CD4-positive, alpha-beta memory T cell (primary cell): Measurements from ENCODE around the gene GET4. TPM values are rescaled to one million over a fixed set of nuclear protein-coding genes. Genes with fewer than 3 reads are reported as not detected.
A peak's percentile ranks its signal among the peaks of the same experiment; 100 is the strongest.

ENCODE experiments used
- CTCF ChIA-PET: fragments of 350-600 bp; sonication (Branson Sonifier 250); formaldehyde crosslinking; loops from one replicate; lab custom pipeline; 2021; ENCODE audit warnings: inconsistent platforms; ENCODE audit not compliant: partially characterized antibody; lab: Charles Lee
- POLR2A ChIA-PET: fragments of 350-600 bp; sonication (Branson Sonifier 250); formaldehyde crosslinking; loops from one replicate; lab custom pipeline; 2021; ENCODE audit not compliant: partially characterized antibody; lab: Charles Lee
- DNase-seq, 5 donors: peaks; one replicate each; pipeline versions ENCODE4 v3.0.0 to v3.0.0-alpha.2; 2020 to 2022; ENCODE audit warnings: mixed read lengths in 1 of 5
- H3K27ac ChIP-seq: one replicate; pipeline ENCODE4 v1.7.0; 2013; ENCODE audit warnings: low read depth, low read length
- H3K27me3 ChIP-seq: 2 replicates; pipeline ENCODE4 v1.7.0; 2013; ENCODE audit warnings: mild to moderate bottlenecking, low read length, moderate library complexity; ENCODE audit not compliant: insufficient read depth
- H3K36me3 ChIP-seq: 2 replicates; pipeline ENCODE4 v1.7.0; 2013; ENCODE audit warnings: mild to moderate bottlenecking, low read length, moderate library complexity; ENCODE audit not compliant: insufficient read depth
- H3K4me1 ChIP-seq: 2 replicates; pipeline ENCODE4 v1.7.0; 2013; ENCODE audit warnings: mild to moderate bottlenecking, low read length, moderate library complexity; ENCODE audit not compliant: insufficient read depth
- H3K4me3 ChIP-seq, 2 donors: one replicate each; pipeline ENCODE4 v1.7.0; 2013; ENCODE audit warnings: low read length in 2 of 2, mild to moderate bottlenecking in 1 of 2
- H3K9me3 ChIP-seq, 2 donors: one replicate each; pipeline ENCODE4 v1.7.0; 2013; ENCODE audit warnings: low read length in 2 of 2, control low read depth in 1 of 2; ENCODE audit not compliant: control insufficient read depth in 1 of 2
- H3K27ac Mint-ChIP-seq, 7 donors: one replicate each; pipeline ENCODE4 v1.8.0; 2020 to 2021; ENCODE audit warnings: mixed read lengths in 7 of 7, mild to moderate bottlenecking in 6 of 7, inconsistent platforms in 3 of 7, moderate library complexity in 3 of 7
- H3K27me3 Mint-ChIP-seq, 2 donors: one replicate each; pipeline ENCODE4 v1.8.0; 2020 to 2021; ENCODE audit warnings: mixed read lengths in 2 of 2
- H3K36me3 Mint-ChIP-seq, 2 donors: one replicate each; pipeline ENCODE4 v1.8.0; 2020 to 2021; ENCODE audit warnings: mixed read lengths in 2 of 2, inconsistent platforms in 1 of 2, mild to moderate bottlenecking in 1 of 2
- H3K4me1 Mint-ChIP-seq, 4 donors: one replicate each; pipeline ENCODE4 v1.8.0; 2020 to 2021; ENCODE audit warnings: mixed read lengths in 4 of 4, mild to moderate bottlenecking in 1 of 4
- H3K4me3 Mint-ChIP-seq, 8 donors: one replicate each; pipeline ENCODE4 v1.8.0; 2020 to 2021; ENCODE audit warnings: mixed read lengths in 8 of 8, mild to moderate bottlenecking in 7 of 8, moderate library complexity in 6 of 8, inconsistent platforms in 3 of 8
- H3K9me3 Mint-ChIP-seq, 8 donors: one replicate each; pipeline ENCODE4 v1.8.0; 2020 to 2021; ENCODE audit warnings: mixed read lengths in 8 of 8, mild to moderate bottlenecking in 5 of 8, inconsistent platforms in 3 of 8, moderate library complexity in 1 of 8
- intact Hi-C: fragments of 100-400 bp; cut with micrococcal nuclease; formaldehyde crosslinking; loops from one replicate; pipeline ENCODE4 v1.15.1; 2023
- polyA plus RNA-seq, 2 donors: library from polyadenylated mRNA; unstranded; fragments of 300-500 nt; fragmentation: Illumina TruSeq; gene quantifications; one replicate each; pipeline ENCODE4 v1.2.3, GENCODE V29; 2021
- total RNA-seq, 2 experiments: library from RNA; stranded (reverse); gene quantifications; one replicate each; pipeline ENCODE4 v1.2.3, GENCODE V29; 2021

Gene GET4
- total and polyA plus RNA-seq, 4 experiments from 2014 or later, result 22.0 to 51.6 (median 38.1) TPM

DNA sequence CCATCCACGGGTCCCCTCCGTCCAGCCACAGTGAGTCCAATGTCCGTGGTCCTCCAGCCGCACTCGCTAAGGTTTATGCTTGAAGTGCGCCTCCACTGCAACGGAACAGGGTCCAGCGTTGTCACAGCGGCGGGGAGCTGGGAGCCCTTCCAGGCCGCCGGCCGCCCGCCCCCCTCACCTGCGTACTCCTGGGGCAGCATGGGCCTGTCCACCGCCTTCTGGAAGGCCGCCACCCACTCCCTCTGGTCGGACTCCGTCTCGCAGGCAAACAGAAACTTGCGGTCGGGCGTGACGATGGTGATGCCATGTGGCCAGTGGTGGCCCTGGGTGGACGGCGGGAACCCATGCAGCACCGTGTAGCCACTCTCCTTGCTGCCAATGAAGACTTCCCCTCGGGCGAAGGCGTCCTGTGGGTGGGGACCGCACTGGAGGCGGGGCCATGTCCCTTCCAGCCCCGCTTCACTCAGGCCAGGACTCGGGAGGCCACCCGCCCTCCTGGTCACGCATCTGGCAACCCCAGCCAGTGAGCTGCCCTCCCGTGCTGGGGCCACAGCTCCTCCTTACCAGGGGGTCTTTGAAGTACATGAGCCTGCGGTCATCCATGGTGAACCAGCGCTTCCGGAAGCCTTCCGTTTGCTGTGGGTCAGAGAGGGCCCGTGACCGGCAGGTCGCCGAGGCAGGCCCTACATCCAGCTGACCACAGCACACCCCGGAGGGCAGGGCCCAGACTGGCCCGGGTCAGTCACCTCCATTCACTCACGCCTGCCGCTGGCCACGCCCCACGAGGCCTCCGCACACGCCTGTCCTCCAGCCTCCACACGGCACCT lies 22.7 kb downstream of the GET4 start:
- Mint-ChIP-seq H3K27ac (no peak overlapping the region), H3K27me3 (peaks cover 0 to 3% of the 10 kb centered on the region in 2 donors), H3K36me3 (peaks cover 20 to 23% of the 10 kb centered on the region in 2 donors), H3K4me3 (no peak overlapping the region), H3K4me1 (peaks cover 0 to 2% (median 0%) of the 10 kb centered on the region in 4 donors), H3K9me3 (peaks cover 0 to 1% (median 0%) of the 10 kb centered on the region in 8 donors)
- ChIA-PET CTCF (no interaction called here), POLR2A (interaction anchor here (0.6 kb wide), 1 partner anchor 19 kb away, joined by 3 read pairs; no protein-coding TSS in a partner anchor)
- H3K27me3 ChIP-seq, result no peaks in the 10 kb centered on the region
- peaks cover 13% of the 10 kb centered on the region for H3K36me3 ChIP-seq
- no peak overlapping the region for H3K4me3 ChIP-seq
- intact Hi-C loops, result no loop called here
- H3K9me3 ChIP-seq, result no peaks in the 10 kb centered on the region
- DNase-seq, result peak in 1 of 5 donors; percentile 35
- H3K27ac ChIP-seq, result no peak overlapping the region
- peaks cover 3% of the 10 kb centered on the region for H3K4me1 ChIP-seq

DNA sequence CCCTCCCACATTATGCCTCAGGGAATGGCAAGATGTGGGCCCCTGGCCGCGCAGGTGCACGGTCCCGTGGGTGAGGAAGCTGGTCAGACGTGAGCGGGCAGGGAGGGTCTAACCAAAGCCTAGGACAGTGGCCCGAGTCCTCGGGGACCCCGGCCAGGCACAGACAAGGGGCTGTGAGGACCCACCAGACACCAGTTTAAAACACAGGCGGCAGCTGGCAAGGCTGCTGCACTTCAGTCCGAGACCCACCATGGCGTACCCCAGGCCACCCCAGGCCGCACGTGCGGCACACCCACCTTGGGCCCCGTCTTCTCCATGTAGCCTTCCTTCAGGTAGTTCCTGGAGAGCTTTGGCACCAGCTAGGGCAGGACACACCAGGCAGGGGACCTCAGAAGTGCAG lies 23.5 kb downstream of the GET4 start:
- peaks cover 0 to 3% of the 10 kb centered on the region in 2 donors for H3K27me3 Mint-ChIP-seq
- peaks cover 0 to 2% (median 0%) of the 10 kb centered on the region in 4 donors for H3K4me1 Mint-ChIP-seq
- Histone ChIP-seq H3K36me3 (peaks cover 12% of the 10 kb centered on the region), H3K4me3 (no peak overlapping the region), H3K9me3 (no peaks in the 10 kb centered on the region), H3K4me1 (peaks cover 3% of the 10 kb centered on the region), H3K27ac (no peak overlapping the region), H3K27me3 (no peaks in the 10 kb centered on the region)
- ChIA-PET POLR2A (interaction anchor here (1.4 to 2.0 kb wide), 2 partner anchors 8 to 23 kb away, joined by 3 to 5 read pairs; no protein-coding TSS in a partner anchor), CTCF (no interaction called here)
- peaks cover 0 to 1% (median 0%) of the 10 kb centered on the region in 8 donors for H3K9me3 Mint-ChIP-seq
- H3K4me3 Mint-ChIP-seq, result no peak overlapping the region
- peaks cover 15 to 20% of the 10 kb centered on the region in 2 donors for H3K36me3 Mint-ChIP-seq
- intact Hi-C loops, result no loop called here
- peak in 1 of 5 donors; percentile 27 for DNase-seq
- H3K27ac Mint-ChIP-seq, result peak overlapping the region in 1 of 7 donors; percentile 31

DNA sequence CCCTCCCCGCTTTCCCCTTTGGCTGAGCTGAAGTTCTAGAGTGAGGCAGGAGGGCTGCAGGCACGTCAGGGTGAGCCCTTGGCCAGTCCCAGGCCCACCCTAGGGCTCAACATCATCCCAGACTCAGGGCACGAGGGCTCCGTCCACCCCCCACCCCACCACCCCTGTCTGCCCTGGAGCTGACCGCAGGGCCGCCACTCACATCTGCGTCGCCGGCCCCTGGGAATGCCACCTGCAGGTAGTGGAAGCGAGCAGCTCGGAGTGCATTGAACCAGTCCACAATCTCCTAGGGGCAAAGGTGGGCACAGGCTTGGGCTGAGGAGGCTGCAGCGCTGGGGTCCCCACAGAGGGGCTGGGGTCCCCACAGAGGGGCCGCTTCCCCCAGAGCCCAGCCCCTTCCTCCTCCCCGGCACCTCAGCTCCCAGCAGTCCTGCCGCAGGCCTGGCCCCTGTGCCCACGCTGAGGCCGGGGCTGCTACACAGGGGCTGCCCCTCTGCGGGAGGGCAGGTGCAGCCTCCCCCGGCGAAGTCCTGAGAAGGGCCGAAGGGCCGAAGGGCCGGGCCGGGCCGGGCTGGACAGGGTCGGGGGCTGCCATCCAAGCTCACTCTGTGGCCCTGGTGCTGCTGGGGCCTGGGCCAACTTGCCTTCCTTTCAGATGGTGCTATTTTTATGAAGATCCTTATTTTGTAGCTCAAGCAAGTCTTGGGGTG lies 24.1 kb downstream of the GET4 start:
- H3K4me3 Mint-ChIP-seq, result no peak overlapping the region
- H3K4me3 ChIP-seq, result no peak overlapping the region
- H3K36me3 Mint-ChIP-seq, result peaks cover 11 to 15% of the 10 kb centered on the region in 2 donors
- no peak for DNase-seq
- H3K27me3 Mint-ChIP-seq, result peaks cover 0 to 3% of the 10 kb centered on the region in 2 donors
- CTCF ChIA-PET, result no interaction called here
- no peaks in the 10 kb centered on the region for H3K9me3 ChIP-seq
- no peaks in the 10 kb centered on the region for H3K27me3 ChIP-seq
- no peak overlapping the region for H3K27ac ChIP-seq
- H3K4me1 ChIP-seq, result peaks cover 3% of the 10 kb centered on the region
- H3K36me3 ChIP-seq, result peaks cover 7% of the 10 kb centered on the region
- peaks cover 0 to 2% (median 0%) of the 10 kb centered on the region in 4 donors for H3K4me1 Mint-ChIP-seq
- no peak overlapping the region for H3K27ac Mint-ChIP-seq
- POLR2A ChIA-PET, result interaction anchor here (1.4 to 2.0 kb wide), 2 partner anchors 9 to 23 kb away, joined by 3 to 5 read pairs; no protein-coding TSS in a partner anchor
- no peaks in the 10 kb centered on the region for H3K9me3 Mint-ChIP-seq
- intact Hi-C loops, result no loop called here

DNA sequence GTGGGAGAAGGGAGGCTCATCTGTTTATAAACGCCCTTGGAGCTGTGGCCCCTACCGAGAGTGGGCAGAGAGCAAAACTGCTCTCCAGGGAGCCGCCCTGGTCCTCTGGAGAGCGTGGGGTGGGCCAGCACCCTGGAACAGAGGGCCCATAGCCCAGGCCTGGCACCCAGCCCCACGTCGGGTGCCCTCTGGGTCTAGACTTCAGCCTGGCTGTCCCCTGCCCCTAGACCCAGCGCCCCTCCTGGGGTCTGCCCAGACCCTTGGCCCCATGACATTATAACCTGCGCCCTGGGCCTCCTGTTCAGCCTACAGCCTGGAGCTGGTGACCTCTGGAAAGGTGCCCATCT lies 24.7 kb downstream of the GET4 start:
- Mint-ChIP-seq H3K9me3 (no peaks in the 10 kb centered on the region), H3K36me3 (peaks cover 8 to 12% of the 10 kb centered on the region in 2 donors), H3K27me3 (peaks cover 0 to 3% of the 10 kb centered on the region in 2 donors), H3K4me3 (no peak overlapping the region), H3K4me1 (peaks cover 0 to 2% (median 0%) of the 10 kb centered on the region in 4 donors), H3K27ac (no peak overlapping the region)
- H3K27ac ChIP-seq, result no peak overlapping the region
- POLR2A ChIA-PET, result interaction anchor here (1.4 to 2.0 kb wide), 2 partner anchors 9 to 22 kb away, joined by 3 to 5 read pairs; no protein-coding TSS in a partner anchor
- intact Hi-C loops, result no loop called here
- CTCF ChIA-PET, result no interaction called here
- peaks cover 4% of the 10 kb centered on the region for H3K36me3 ChIP-seq
- peaks cover 3% of the 10 kb centered on the region for H3K4me1 ChIP-seq
- H3K9me3 ChIP-seq, result no peaks in the 10 kb centered on the region
- no peaks in the 10 kb centered on the region for H3K27me3 ChIP-seq
- no peak overlapping the region for H3K4me3 ChIP-seq
- peak in 1 of 5 donors; percentile 43 for DNase-seq

DNA sequence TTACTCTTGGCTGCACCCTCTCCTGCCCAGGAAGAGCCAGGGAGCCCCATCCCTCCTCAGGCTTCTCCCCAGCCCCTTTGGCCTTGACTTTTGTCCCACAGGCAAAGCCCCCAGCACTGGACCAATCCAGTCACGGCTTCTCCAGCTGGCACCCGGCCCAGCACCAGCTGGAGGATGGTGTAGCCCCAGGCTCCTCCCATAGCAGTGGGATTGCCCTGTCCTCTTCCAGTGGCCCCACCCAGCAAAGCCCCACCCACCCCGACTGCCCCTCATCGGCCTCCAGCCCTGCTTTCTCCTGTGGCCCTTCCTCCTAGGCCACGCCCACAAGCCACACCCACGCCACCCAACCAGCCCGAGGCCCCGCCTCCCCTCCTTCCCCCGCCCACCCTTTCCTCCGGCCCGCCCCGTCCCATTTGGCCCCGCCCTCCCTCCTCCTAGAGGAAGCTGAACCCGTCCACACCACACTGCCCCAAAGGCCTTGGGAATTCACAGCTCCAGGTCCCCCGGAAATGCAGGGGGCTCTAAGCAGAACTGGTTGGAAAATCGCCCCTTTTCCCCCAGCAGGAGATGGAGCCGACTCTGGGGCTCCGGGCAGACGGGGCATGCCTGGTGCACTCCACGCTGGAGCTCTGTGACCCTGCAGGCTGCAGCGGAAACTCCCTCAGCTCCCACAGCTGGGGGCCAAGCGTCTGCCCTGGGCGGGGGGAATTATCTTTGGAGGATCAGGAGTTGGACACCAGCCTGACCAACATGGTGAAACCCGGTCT lies 25.2 kb downstream of the GET4 start:
- Histone ChIP-seq H3K4me3 (no peak overlapping the region), H3K27ac (no peak overlapping the region), H3K27me3 (no peaks in the 10 kb centered on the region), H3K4me1 (peaks cover 3% of the 10 kb centered on the region), H3K9me3 (no peaks in the 10 kb centered on the region), H3K36me3 (no peaks in the 10 kb centered on the region)
- H3K36me3 Mint-ChIP-seq, result peaks cover 4 to 7% of the 10 kb centered on the region in 2 donors
- intact Hi-C loops, result no loop called here
- POLR2A ChIA-PET, result interaction anchor here (0.6 to 2.0 kb wide), 3 partner anchors 10 to 52 kb away, joined by 3 to 5 read pairs (median 3); no protein-coding TSS in a partner anchor
- H3K27ac Mint-ChIP-seq, result no peak overlapping the region
- no peaks in the 10 kb centered on the region for H3K9me3 Mint-ChIP-seq
- peak in 1 of 5 donors; percentile 44 for DNase-seq
- CTCF ChIA-PET, result no interaction called here
- peaks cover 0 to 3% of the 10 kb centered on the region in 2 donors for H3K27me3 Mint-ChIP-seq
- no peaks in the 10 kb centered on the region for H3K4me1 Mint-ChIP-seq
- H3K4me3 Mint-ChIP-seq, result no peak overlapping the region

DNA sequence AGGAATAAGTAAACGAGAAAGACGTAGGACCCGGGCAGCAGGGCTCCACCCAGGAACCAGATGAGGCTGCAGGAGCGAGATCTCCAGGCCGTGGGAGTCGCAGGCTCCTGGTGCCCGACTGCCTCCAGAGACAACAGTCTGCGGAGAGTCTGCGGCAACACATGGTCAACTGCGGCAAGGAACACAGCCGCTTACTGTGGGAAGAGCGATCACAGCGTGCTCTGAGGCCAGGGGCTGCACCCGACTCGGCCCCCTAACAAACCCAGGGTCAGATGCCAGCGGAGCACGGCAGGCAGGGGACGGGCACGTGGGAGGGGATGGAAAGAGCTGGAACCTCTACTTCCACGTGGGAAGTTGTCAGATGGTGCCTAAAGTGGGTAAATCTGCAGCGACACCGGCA lies 26.6 kb downstream of the GET4 start:
- POLR2A ChIA-PET, result no interaction called here
- no peaks in the 10 kb centered on the region for H3K27me3 ChIP-seq
- peak overlapping the region in 1 of 8 donors; percentile 42 for H3K4me3 Mint-ChIP-seq
- peaks cover 0 to 3% of the 10 kb centered on the region in 2 donors for H3K27me3 Mint-ChIP-seq
- H3K27ac ChIP-seq, result no peak overlapping the region
- H3K36me3 ChIP-seq, result no peaks in the 10 kb centered on the region
- no peak overlapping the region for H3K4me3 ChIP-seq
- H3K9me3 Mint-ChIP-seq, result no peaks in the 10 kb centered on the region
- H3K4me1 Mint-ChIP-seq, result no peaks in the 10 kb centered on the region
- peak in 1 of 5 donors; percentile 36 for DNase-seq
- intact Hi-C loops, result no loop called here
- CTCF ChIA-PET, result interaction anchor here (0.6 kb wide), 1 partner anchor 272 kb away, joined by 3 read pairs; no protein-coding TSS in a partner anchor
- no peaks in the 10 kb centered on the region for H3K9me3 ChIP-seq
- H3K27ac Mint-ChIP-seq, result peak overlapping the region in 2 of 7 donors; percentile 29 to 58
- H3K36me3 Mint-ChIP-seq, result peaks cover 0 to 1% of the 10 kb centered on the region in 2 donors
- peaks cover 3% of the 10 kb centered on the region for H3K4me1 ChIP-seq
